Natural killer cell (primary cell): ENCODE data around the gene TMOD2. TPM values are rescaled to one million over a fixed set of nuclear protein-coding genes. Genes with fewer than 3 reads are reported as not detected.

ENCODE experiments used
- ATAC-seq, 3 donors: fragments of 150-1000 bp in 2 of 3; fragments of 200-7000 bp in 1 of 3; cut with Tn5 transposase; 1 replicate in 1 of 3; 2 replicates in 2 of 3; pipeline ENCODE4 v1.10.0; 2021; ENCODE audit warnings: mild to moderate bottlenecking in 2 of 3, moderate library complexity in 2 of 3
- DNase-seq, 2 donors: peaks; one replicate each; pipeline versions ENCODE4 v3.0.0 to v3.0.0-alpha.2; 2013 to 2021; ENCODE audit warnings: mixed read lengths in 1 of 2
- H3K27ac ChIP-seq: one replicate; pipeline ENCODE4 v1.5.1; 2013; ENCODE audit warnings: mild to moderate bottlenecking, low read length
- H3K27me3 ChIP-seq: one replicate; pipeline ENCODE4 v1.6.1; 2013; ENCODE audit warnings: low read length; ENCODE audit not compliant: control insufficient read depth, insufficient read depth
- H3K36me3 ChIP-seq: one replicate; pipeline ENCODE4 v1.6.1; 2013; ENCODE audit warnings: low read length; ENCODE audit not compliant: control insufficient read depth, insufficient read depth
- H3K4me1 ChIP-seq: one replicate; pipeline ENCODE4 v1.6.1; 2013; ENCODE audit warnings: low read length; ENCODE audit not compliant: control insufficient read depth, insufficient read depth
- H3K4me3 ChIP-seq: one replicate; pipeline ENCODE4 v1.5.1; 2013; ENCODE audit warnings: low read length
- H3K9me3 ChIP-seq: one replicate; pipeline ENCODE4 v1.6.1; 2013; ENCODE audit warnings: low read length; ENCODE audit not compliant: control insufficient read depth, insufficient read depth
- H3K27ac Mint-ChIP-seq, 2 donors: one replicate each; pipeline ENCODE4 v1.8.0; 2022; ENCODE audit warnings: mild to moderate bottlenecking in 2 of 2, mixed read lengths in 2 of 2, moderate library complexity in 1 of 2
- H3K27me3 Mint-ChIP-seq, 2 donors: one replicate each; pipeline ENCODE4 v1.8.0; 2022; ENCODE audit warnings: low read depth in 2 of 2, mixed read lengths in 2 of 2
- H3K36me3 Mint-ChIP-seq: one replicate; pipeline ENCODE4 v1.8.0; 2022; ENCODE audit warnings: mixed read lengths
- H3K4me1 Mint-ChIP-seq, 2 donors: one replicate each; pipeline ENCODE4 v1.8.0; 2022; ENCODE audit warnings: mixed read lengths in 2 of 2
- H3K4me3 Mint-ChIP-seq: one replicate; pipeline ENCODE4 v1.8.0; 2022; ENCODE audit warnings: mild to moderate bottlenecking, moderate library complexity, mixed read lengths
- H3K9me3 Mint-ChIP-seq, 2 donors: one replicate each; pipeline ENCODE4 v1.8.0; 2022; ENCODE audit warnings: mixed read lengths in 2 of 2
- WGBS: methylation state at CpG from one replicate; pipeline ENCODE4 v1.1.7; 2013; ENCODE audit warnings: missing lambda C conversion rate; ENCODE audit not compliant: insufficient coverage; 5-methylcytosine and 5-hydroxymethylcytosine counted together
- intact Hi-C: fragments of 100-400 bp; cut with micrococcal nuclease; formaldehyde crosslinking; loops from one replicate; pipeline ENCODE4 v1.14.2; 2022
- total RNA-seq, 4 donors: library from RNA; stranded (reverse); fragments of 120-200 nt in 1 of 4; gene quantifications; one replicate each; pipeline versions ENCODE4 v1.2.3 to v1.2.4, GENCODE V29; 2013 to 2022
- TF ChIP-seq, protein P1 (sequence below): fragments of 200-600 bp; IDR thresholded peaks from one replicate; pipeline ENCODE4 v1.8.0; 2022; ENCODE audit warnings: antibody characterized with exemption

The TMOD2 gene
- total RNA-seq: 1 to 10 TPM; 1.6 to 4.7 (median 1.6) TPM
- total RNA-seq (2013): 12.2 TPM

DNA sequence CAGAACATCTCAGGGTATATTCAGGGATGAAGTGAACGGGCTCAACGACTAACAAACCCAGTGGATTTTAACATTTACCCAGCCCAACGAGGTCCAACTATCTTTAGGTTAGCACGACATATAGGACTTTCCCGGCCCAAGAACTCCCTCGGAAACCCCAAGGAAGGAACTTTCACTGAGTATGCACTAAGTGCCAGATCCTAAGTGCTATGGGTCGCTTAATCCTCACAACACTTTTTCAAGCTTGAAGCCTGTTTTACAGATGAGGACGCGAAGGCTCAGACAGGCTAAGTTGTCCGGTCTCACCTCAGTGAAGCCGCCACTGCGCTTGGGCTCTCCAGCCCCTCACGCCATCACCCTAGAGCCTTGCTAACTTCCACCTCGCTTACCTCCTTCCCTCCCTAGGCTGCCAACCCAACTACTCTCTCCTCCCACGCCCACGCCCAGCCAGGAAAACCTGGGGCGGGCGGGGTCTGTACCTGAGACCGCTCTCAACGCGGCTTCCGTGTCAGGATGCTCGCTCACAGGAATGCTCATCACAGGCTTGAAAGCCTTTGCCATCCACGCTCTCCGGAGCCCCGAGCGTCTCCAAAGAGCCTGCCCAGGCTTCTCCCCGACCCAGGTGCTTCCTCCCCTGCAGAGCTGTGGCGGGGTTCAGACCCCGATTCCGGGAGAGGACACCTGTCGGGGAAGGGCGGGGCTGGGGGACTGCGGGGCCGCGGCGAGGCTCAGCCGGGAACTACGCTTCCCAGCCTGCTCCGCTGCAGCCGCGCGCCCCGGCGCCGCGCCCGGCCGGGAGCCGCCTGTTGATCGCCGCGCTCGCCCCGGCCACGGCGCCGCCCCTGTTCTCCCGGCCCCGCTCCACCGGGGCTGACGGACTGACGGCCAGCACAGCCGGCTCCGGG, at the start of gene TMOD2:
TSS of gene TMOD2 (plus strand) at position 806 of the 905 bp plus-strand sequence. CDS start 14,845 bp downstream, outside the sequence.
- Mint-ChIP-seq H3K4me3 (peak within 1 kb of the TSS; percentile 83), H3K27me3 (peaks cover 56 to 69% of the 10 kb centered on the region in 2 donors), H3K9me3 (no peaks in the 10 kb centered on the region), H3K36me3 (no peaks in the 10 kb centered on the region), H3K27ac (no peak within 1 kb of the TSS), H3K4me1 (peaks cover 6 to 10% of the 10 kb centered on the region in 2 donors)
- WGBS: 14% methylated on average over 65 of the region's 65 CpGs
- peaks cover 8% of the 10 kb centered on the region for H3K27me3 ChIP-seq
- H3K4me3 ChIP-seq: peak within 1 kb of the TSS; percentile 48
- H3K4me1 ChIP-seq: peaks cover 12% of the 10 kb centered on the region
- DNase-seq: peak in 1 of 2 donors; percentile 69
- peak; percentile 58 to 76 (median 76) for ATAC-seq
- intact Hi-C loops: no loop called here
- TF ChIP-seq, protein P1, sequence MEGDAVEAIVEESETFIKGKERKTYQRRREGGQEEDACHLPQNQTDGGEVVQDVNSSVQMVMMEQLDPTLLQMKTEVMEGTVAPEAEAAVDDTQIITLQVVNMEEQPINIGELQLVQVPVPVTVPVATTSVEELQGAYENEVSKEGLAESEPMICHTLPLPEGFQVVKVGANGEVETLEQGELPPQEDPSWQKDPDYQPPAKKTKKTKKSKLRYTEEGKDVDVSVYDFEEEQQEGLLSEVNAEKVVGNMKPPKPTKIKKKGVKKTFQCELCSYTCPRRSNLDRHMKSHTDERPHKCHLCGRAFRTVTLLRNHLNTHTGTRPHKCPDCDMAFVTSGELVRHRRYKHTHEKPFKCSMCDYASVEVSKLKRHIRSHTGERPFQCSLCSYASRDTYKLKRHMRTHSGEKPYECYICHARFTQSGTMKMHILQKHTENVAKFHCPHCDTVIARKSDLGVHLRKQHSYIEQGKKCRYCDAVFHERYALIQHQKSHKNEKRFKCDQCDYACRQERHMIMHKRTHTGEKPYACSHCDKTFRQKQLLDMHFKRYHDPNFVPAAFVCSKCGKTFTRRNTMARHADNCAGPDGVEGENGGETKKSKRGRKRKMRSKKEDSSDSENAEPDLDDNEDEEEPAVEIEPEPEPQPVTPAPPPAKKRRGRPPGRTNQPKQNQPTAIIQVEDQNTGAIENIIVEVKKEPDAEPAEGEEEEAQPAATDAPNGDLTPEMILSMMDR: no peak
- no peaks in the 10 kb centered on the region for H3K9me3 ChIP-seq
- no peak within 1 kb of the TSS for H3K27ac ChIP-seq
- no peaks in the 10 kb centered on the region for H3K36me3 ChIP-seq

DNA sequence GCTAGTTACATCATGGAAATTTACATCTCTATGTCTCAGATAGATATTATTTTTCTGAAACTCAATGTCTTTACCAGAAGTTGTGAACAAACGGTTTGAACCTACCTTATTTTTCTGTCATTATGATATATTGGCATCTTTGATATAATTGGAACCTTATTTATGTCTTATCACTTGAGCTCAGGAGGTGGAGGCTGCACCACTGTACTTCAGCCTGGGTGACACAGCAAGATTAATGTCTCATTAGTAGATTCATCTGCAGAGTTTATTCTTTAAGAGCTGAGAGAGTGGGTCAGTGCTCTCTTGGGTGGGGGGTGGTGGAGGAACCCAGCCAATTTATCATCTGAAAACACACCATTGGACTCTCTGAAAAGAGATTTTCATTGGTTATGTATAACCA, 48.7 kb upstream of the TMOD2 start:
- H3K36me3 Mint-ChIP-seq: no peaks in the 10 kb centered on the region
- H3K4me3 Mint-ChIP-seq: no peak overlapping the region
- peaks cover 12 to 43% of the 10 kb centered on the region in 2 donors for H3K27me3 Mint-ChIP-seq
- no peak overlapping the region for H3K4me3 ChIP-seq
- H3K27me3 ChIP-seq: no peaks in the 10 kb centered on the region
- H3K4me1 Mint-ChIP-seq: no peaks in the 10 kb centered on the region
- DNase-seq (no peak), ATAC-seq (no peak)
- H3K9me3 ChIP-seq: no peaks in the 10 kb centered on the region
- H3K27ac ChIP-seq: no peak overlapping the region
- no peaks in the 10 kb centered on the region for H3K9me3 Mint-ChIP-seq
- H3K27ac Mint-ChIP-seq: no peak overlapping the region
- no CpG with 5 or more reads among the region's 1 CpG for WGBS
- TF ChIP-seq, protein P1: no peak
- intact Hi-C loops: no loop called here
- no peaks in the 10 kb centered on the region for H3K4me1 ChIP-seq
- H3K36me3 ChIP-seq: no peaks in the 10 kb centered on the region

- Mint-ChIP-seq H3K27me3 (peaks cover 5 to 17% of the 10 kb centered on the region in 2 donors), H3K36me3 (no peaks in the 10 kb centered on the region), H3K27ac (no peak overlapping the region), H3K4me3 (no peak overlapping the region), H3K9me3 (no peaks in the 10 kb centered on the region), H3K4me1 (no peaks in the 10 kb centered on the region)
- Histone ChIP-seq H3K4me1 (no peaks in the 10 kb centered on the region), H3K4me3 (no peak overlapping the region), H3K9me3 (no peaks in the 10 kb centered on the region), H3K36me3 (no peaks in the 10 kb centered on the region), H3K27ac (no peak overlapping the region), H3K27me3 (no peaks in the 10 kb centered on the region)
- ATAC-seq (no peak), DNase-seq (no peak)
- 85% methylated on average over 1 of the region's 5 CpGs for WGBS
- intact Hi-C loops: no loop called here
- TF ChIP-seq, protein P1: no peak
Observed at GRCh38 chr15:51706291-51706690, 45.1 kb upstream of the TMOD2 start.
